ENCODE results near the gene SP100.
A peak's percentile ranks its signal among the peaks of the same experiment; 100 is the strongest.
"Not testable (repeated sequence)": the region's sequence is repeated elsewhere in the genome, so short reads cannot be mapped to it uniquely, and the experiment has no call there.

Gene SP100

DNA sequence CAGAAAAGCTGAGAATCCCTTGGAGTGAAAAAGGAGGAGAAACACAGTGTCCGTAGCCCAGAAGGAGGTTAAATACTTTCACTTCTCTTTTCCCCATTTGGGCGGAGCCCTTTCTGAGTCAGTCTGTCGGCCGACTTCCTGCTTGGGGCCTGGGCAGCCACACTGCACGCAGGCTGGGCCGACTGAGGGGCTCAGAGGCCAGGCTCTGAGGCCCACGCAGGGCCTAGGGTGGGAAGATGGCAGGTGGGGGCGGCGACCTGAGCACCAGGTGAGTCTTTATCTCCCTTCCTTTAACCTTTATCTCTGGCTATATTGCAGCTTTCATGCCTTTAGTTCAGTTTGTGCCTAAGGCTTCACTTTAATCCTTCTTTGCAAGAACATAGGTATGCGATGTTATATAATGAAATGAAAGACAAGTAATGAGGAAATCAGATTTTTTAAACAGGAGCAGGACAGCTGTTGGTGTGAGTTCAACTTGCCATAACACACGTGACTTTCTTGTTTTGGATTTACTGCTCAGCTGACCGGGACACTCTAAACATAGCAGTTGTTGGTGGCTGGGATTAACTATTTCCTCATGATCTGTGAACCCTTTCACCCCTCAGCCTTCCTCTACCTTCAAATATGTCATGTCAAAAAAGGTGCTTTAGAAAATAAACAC, at the start of gene SP100:
SP100 (plus strand) TSS at position 141 of the 661 bp plus-strand sequence; CDS start at position 237, 96 bp downstream.
- peak; percentile 44 for DNase-seq

GRCh38 chr2:230382108-230382507, 33.9 kb upstream of the SP100 start:
- no peak for DNase-seq

DNA sequence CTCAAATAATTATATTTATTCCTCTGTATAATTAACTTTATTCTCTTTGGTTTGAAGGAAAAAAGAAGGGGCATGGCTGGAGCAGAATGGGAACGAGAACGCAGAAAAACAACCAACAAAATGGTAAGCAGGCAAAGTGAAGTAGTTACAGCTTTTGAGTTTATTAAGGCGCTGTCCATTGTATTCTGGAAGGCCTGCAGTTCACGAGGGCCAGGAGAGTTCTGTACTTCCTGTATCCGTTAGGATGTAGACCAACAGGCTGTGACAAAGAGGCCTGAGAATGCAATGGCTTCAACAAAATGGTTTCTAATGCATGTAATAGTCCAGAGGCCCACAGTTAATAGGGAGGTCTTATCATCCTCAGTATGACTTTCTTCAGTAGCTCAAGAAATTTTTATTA, 32.5 kb upstream of the SP100 start:
- DNase-seq = no peak

GRCh38 chr2:230384986-230385385, 31.0 kb upstream of the SP100 start:
- DNase-seq = no peak

DNA sequence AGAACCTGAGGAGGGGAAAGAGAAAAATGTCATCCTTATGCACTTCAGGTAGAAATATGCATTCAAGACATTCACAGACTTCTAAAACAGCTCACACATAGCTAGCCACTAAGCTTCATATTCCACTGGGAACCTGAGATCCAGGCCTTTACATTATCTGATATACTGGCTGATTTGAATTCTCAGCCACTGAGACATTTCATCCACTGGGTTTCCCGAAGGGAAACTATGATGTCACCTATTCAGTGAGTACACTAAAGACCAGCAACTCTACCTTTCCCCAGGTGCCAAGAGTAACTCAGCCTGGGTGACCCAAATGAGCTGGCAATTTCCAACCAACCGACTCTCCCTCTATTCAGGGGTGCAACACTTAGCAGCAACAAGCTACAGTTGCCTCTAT, 21.7 kb upstream of the SP100 start:
- DNase-seq = no peak

- not testable (repeated sequence) for DNase-seq
Measured at GRCh38 chr2:230398698-230399097, 17.3 kb upstream of the SP100 start.

GRCh38 chr2:230400041-230400440, 16.0 kb upstream of the SP100 start:
- DNase-seq = no peak

DNA sequence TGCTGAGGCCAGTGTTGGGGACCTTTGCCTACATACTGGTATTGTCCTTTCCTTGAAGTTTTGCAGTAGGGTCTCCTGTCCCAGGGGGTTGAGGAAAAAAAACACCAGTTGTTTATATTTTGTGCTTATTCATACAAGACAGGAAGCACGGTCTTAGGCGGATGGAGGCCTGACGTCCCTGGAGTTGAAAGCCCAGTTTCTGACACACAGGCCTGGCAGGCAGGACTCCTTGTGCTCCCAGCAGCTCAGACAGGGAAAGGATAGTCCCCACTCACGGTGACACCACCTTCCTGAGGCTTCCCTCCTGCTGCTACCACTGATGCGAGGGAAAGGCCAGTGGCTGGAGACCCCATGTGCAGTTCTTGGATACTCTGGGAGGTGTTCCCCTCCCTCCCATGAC, 15.5 kb upstream of the SP100 start:
- DNase-seq = no peak

- not testable (repeated sequence) for DNase-seq
Measured at GRCh38 chr2:230401026-230401425, 15.0 kb upstream of the SP100 start.

DNA sequence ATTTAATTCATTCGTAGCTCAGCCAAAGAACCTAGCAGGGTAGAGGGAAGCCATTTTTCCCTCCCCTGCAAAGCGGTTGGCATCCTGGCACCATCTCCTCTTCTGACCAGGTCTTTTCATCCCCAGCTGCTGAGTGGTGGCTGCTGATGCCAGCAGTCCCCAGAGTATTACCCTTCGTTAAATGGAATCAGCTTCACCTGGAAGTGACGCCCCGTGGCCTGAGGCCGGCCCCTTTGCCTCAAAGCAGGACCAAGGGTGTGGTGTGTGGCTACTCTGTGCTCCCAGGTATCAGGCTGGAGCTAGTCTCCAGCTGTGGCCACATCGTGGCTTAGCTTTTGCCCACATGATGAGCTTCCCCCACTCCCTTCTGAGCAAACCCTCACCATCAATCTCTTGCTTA, 12.3 kb upstream of the SP100 start:
- no peak for DNase-seq

DNA sequence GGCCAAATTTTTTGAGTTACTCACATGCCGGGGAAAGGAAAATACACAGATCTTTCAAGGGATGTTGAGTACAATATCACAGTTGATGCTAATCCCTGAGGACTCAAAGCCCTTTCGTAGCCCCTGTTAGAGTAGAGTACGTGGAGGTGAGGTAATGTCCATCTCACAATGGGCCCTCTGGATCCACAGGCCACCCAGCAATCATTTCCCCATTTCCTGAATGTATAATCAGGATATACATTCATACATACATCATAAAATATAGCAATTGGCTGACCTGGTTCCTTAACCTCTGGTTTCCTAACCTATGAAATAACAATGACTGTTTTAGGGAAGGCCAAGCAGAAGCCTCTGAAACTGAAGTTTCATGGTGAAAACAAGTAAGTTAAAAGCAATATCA, 10.2 kb upstream of the SP100 start:
- DNase-seq = no peak

DNA sequence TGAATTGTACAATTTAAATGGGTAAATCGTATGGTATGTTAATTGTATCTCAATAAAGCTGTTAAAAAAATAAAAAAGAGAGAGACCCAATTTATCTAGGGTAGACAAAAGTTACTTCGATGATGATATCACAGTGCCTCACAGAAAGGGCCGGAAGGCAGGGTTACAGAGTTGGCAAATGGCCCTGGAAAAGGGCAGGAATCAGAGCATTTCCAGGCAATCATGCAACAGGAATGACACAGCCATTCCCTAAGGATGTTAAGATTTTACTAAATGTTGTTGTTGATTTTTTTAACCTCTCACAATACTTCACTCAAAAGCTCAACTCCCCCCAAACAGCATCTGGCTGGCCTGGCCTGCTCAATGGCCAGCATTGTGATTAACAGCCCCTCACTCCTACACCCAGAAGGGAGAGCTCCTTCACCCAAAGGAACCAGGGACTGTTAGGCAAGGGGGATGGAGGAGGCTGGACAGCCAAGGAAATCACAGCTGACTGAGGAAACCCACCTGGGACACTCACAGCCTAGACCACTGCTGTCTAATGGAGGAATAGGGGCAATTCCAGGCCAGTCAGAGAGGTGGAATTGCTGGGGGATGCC, 7.7 kb upstream of the SP100 start:
- DNase-seq = no peak

- not testable (repeated sequence) for DNase-seq
Measured at GRCh38 chr2:230409316-230409715, 6.7 kb upstream of the SP100 start.

GRCh38 chr2:230410263-230410662, 5.7 kb upstream of the SP100 start:
- no peak for DNase-seq

DNA sequence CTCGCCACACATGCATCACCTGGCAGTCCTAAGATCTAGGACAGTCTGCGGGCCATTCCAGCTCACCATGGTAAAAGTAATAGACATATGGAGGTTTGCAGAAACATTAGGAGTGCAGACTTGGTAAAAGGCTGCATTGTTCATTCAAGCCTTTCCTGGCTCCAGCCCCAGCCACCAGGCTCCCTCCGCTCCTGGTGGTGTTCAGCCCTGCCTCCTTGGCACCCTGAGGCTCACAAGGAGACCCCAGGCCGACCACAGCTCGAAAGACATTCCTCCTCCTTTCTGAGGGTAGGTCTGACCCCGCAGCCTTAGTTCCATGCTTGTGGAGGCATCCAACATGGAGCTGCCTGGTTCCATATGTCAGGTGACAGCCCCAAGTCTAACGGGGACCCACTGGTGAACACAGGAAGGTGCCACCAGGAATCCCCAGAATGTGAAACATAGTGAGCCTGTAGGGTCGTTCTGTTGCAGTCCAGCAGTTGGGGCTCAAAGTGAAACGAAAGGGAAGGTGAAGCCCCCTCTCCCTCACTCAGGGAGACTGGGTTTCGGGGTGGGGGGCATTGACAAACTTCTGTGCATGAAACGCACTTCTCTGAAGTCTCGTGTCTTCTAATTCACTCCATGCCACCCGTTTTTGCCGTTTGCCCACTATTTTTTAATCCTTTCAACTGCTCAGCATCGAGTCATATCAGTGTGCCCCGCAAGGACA, 5.0 kb upstream of the SP100 start:
- DNase-seq = no peak

- peak; percentile 31 for DNase-seq
Measured at GRCh38 chr2:230411570-230412370, 4.2 kb upstream of the SP100 start.

DNA sequence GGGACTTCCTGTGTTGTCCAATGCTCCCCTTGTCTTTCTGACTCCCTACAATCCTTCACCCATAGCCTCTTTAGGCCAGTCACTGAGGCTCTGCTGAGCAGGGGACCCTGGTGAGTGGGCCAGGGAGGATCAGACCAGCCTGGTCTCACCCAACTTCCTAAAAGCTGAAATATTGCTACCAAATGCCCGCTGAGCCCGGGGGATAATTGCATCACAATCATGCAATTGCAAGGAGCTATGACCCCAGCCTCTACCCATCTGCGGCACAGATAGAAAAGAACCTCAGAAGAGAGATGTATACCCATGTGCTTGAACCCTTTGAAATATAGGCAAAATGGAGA, 3.7 kb upstream of the SP100 start:
- no peak for DNase-seq

GRCh38 chr2:230412846-230413245, 3.2 kb upstream of the SP100 start:
- no peak for DNase-seq

- no peak for DNase-seq
Measured at GRCh38 chr2:230413479-230413878, 2.5 kb upstream of the SP100 start.

GRCh38 chr2:230414302-230414701, 1.7 kb upstream of the SP100 start:
- DNase-seq = no peak

DNA sequence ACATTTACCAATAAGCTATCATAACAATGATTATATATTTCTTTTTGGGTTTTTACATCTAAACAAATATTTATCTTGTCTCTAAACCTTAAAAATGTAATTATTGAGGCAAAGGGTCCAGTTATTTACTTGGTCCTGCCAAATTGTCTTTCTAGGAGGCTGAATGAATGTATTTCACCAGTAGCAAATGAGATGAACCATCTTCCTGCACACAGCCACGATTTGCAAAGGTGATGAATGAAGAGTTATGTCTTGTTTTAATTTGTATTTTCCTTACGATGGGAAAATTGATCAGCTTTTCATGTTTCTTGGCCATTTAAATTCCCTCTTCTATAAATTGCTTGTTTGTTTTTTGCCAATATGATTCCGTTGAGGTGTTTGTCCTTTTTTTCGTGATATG, 1.4 kb downstream of the SP100 start:
- no peak for DNase-seq

GRCh38 chr2:230418341-230419016, 2.5 kb downstream of the SP100 start:
- DNase-seq = no peak

GRCh38 chr2:230419181-230419580, 3.2 kb downstream of the SP100 start:
- DNase-seq = no peak
